ENCODE results near the gene QSER1. TPM values are rescaled to one million over a fixed set of nuclear protein-coding genes. Genes with fewer than 3 reads are reported as not detected.

QSER1 gene
- total RNA-seq, 4 donors from 2014 or later: 26.0 to 44.0 (median 31.0) TPM

DNA sequence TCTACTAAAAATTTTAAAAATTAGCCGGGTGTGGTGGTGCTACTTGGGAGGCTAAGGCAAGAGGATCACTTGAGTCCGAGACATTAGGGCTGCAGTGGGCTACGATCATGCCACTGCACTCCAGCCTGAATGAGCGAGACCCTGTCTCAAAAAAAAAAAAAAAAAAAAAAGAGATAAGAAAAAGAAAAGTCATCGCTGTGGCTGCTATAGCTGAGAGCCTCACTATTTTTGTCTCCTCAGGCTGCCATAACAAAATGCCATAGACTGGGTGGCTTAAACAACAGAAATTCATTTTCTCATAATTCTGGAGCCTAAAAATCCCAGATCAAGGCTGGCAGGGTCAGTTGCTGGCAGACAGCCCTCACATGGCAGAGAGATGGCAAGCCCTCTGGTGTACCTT, 93.0 kb downstream of the QSER1 start:
- no peak for TF ChIP-seq CTCF (IDR thresholded peaks at IDR 0.05; ENCODE audit: low read depth)

- no peak for TF ChIP-seq CTCF (IDR thresholded peaks at IDR 0.05; ENCODE audit: low read depth)
These were observed 95.2 kb downstream of the QSER1 start for GRCh38 chr11:32987851-32988250.

GRCh38 chr11:32990481-32990880, 97.9 kb downstream of the QSER1 start:
- no peak for TF ChIP-seq CTCF (IDR thresholded peaks at IDR 0.05; ENCODE audit: low read depth)

DNA sequence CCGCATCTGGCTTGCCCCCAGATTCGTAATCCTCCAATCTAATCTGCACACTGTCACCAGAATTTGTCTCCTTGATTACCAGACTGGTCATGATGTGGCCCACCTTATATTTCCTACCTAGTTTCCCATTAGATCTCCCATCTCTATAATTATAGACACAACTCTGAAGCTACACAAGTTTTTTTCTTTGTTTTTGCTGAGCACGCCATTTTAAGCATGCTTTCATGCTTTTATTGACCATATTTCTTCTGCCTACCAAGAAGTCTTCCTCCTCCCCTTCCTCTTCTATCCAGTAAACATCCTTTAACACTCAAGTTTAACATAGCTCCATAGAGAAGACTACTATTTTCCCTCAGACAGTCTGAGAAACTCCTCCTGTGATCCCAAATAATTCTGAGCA, 98.8 kb downstream of the QSER1 start:
- no peak for TF ChIP-seq CTCF (IDR thresholded peaks at IDR 0.05; ENCODE audit: low read depth)

GRCh38 chr11:32991898-32992297, 99.3 kb downstream of the QSER1 start:
- TF ChIP-seq CTCF (IDR thresholded peaks at IDR 0.05; ENCODE audit: low read depth): no peak

- TF ChIP-seq CTCF (IDR thresholded peaks at IDR 0.05; ENCODE audit: low read depth): no peak
These were observed 107.6 kb downstream of the QSER1 start for GRCh38 chr11:33000181-33000580.

GRCh38 chr11:33001281-33001680, 108.7 kb downstream of the QSER1 start:
- no peak for TF ChIP-seq CTCF (IDR thresholded peaks at IDR 0.05; ENCODE audit: low read depth)
